Smooth muscle cell (in vitro differentiated cells): ENCODE measurements around the gene TRIM15. TPM values are rescaled to one million over a fixed set of nuclear protein-coding genes. Genes with fewer than 3 reads are reported as not detected.

Source experiments
- DNase-seq: peaks from one replicate; lab custom pipeline; 2025; ENCODE audit not compliant: unreplicated experiment; lab: John Stamatoyannopoulos, UW
- H2AFZ ChIP-seq: fragments of 200-600 bp; sonication (generic); 2 replicates; pipeline ENCODE4 v1.6.0; 2016; ENCODE audit warnings: antibody characterized with exemption, low read depth, mild to moderate bottlenecking
- H3F3A ChIP-seq: fragments of 200-600 bp; sonication (generic); 2 replicates; pipeline ENCODE4 v1.6.0; 2017; ENCODE audit warnings: antibody characterized with exemption, low read depth
- H3K27ac ChIP-seq: fragments of 200-600 bp; sonication (generic); 2 replicates; pipeline ENCODE4 v1.5.1; 2016; ENCODE audit warnings: low read depth, mild to moderate bottlenecking
- H3K27me3 ChIP-seq: fragments of 200-600 bp; sonication (generic); 2 replicates; pipeline ENCODE4 v1.6.1; 2016; ENCODE audit warnings: low read depth, mild to moderate bottlenecking
- H3K36me3 ChIP-seq: fragments of 200-600 bp; sonication (generic); 2 replicates; pipeline ENCODE4 v1.5.1; 2016; ENCODE audit warnings: low read depth
- H3K4me1 ChIP-seq: fragments of 200-600 bp; sonication (generic); 2 replicates; pipeline ENCODE4 v1.5.1; 2016; ENCODE audit warnings: low read depth
- H3K4me2 ChIP-seq: fragments of 200-600 bp; sonication (generic); 2 replicates; pipeline ENCODE4 v1.6.0; 2016; ENCODE audit warnings: mild to moderate bottlenecking
- H3K4me3 ChIP-seq: fragments of 200-600 bp; sonication (generic); 2 replicates; pipeline ENCODE4 v1.5.1; 2016; ENCODE audit warnings: mild to moderate bottlenecking
- H3K79me2 ChIP-seq: fragments of 200-600 bp; sonication (generic); 2 replicates; pipeline ENCODE4 v1.6.0; 2016; ENCODE audit warnings: low read depth, mild to moderate bottlenecking
- H3K9ac ChIP-seq: fragments of 200-600 bp; sonication (generic); 2 replicates; pipeline ENCODE4 v1.6.0; 2016; ENCODE audit warnings: low read depth
- H3K9me3 ChIP-seq: fragments of 200-600 bp; sonication (generic); replicated peaks from 2 replicates; pipeline ENCODE4 v1.5.1; 2016; ENCODE audit warnings: low read depth
- H4K20me1 ChIP-seq: fragments of 200-600 bp; sonication (generic); 2 replicates; pipeline ENCODE4 v1.6.0; 2016; ENCODE audit warnings: low read depth
- WGBS: methylation state at CpG from one replicate; pipeline ENCODE4 v1.1.7; 2016; ENCODE audit warnings: low lambda C conversion rate; 5-methylcytosine and 5-hydroxymethylcytosine counted together
- polyA plus RNA-seq: library from polyadenylated mRNA; unstranded; fragments of >200 nt; fragmentation: Nextera tagmentation; extraction: Ambion mirVana; gene quantifications from 2 replicates; pipeline ENCODE4 v1.2.1, GENCODE V29; 2016
- total RNA-seq: library from RNA; depleted of rRNA; stranded (reverse); fragments of >200 nt; gene quantifications from 2 replicates; pipeline ENCODE4 v1.2.3, GENCODE V29; 2014
- TF ChIP-seq, protein P1 (sequence below): fragments of 200-600 bp; sonication (generic); IDR thresholded peaks from 2 replicates; pipeline ENCODE4 v1.5.1; 2017; ENCODE audit warnings: borderline replicate concordance, mild to moderate bottlenecking, antibody characterized with exemption; ENCODE audit not compliant: insufficient read depth, poor library complexity, severe bottlenecking

Gene TRIM15
- total and polyA plus RNA-seq, 2 experiments from 2014 or later = not detected

DNA sequence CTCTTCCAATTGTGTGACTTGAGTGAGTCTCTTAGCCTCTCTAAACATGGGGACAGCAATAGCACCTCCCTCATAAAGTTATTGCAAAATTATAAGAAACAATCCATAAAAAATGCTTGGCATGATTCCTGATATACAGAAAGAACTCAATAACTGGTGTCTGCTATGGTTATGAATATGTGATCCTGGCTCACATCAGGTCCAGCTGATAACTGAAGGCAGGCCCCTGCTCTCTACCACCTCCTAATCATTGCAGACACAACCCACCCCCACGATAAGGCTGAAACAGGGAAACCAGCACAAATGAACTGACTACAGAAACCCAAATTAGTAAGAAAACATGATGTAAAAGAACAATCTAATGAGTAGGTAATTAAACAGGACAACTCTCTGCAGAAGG lies 5.4 kb downstream of the TRIM15 start:
- TF ChIP-seq, protein P1, sequence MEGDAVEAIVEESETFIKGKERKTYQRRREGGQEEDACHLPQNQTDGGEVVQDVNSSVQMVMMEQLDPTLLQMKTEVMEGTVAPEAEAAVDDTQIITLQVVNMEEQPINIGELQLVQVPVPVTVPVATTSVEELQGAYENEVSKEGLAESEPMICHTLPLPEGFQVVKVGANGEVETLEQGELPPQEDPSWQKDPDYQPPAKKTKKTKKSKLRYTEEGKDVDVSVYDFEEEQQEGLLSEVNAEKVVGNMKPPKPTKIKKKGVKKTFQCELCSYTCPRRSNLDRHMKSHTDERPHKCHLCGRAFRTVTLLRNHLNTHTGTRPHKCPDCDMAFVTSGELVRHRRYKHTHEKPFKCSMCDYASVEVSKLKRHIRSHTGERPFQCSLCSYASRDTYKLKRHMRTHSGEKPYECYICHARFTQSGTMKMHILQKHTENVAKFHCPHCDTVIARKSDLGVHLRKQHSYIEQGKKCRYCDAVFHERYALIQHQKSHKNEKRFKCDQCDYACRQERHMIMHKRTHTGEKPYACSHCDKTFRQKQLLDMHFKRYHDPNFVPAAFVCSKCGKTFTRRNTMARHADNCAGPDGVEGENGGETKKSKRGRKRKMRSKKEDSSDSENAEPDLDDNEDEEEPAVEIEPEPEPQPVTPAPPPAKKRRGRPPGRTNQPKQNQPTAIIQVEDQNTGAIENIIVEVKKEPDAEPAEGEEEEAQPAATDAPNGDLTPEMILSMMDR = no peak
- Histone ChIP-seq H3K4me3 (no peak overlapping the region), H3F3A (no peaks in the 10 kb centered on the region), H3K9me3 (no peaks in the 10 kb centered on the region), H3K36me3 (no peaks in the 10 kb centered on the region), H3K4me2 (no peak overlapping the region), H2AFZ (no peak overlapping the region), H3K79me2 (no peaks in the 10 kb centered on the region), H3K9ac (no peak overlapping the region), H3K27me3 (peaks cover 68% of the 10 kb centered on the region), H3K4me1 (peaks cover 5% of the 10 kb centered on the region), H3K27ac (no peak overlapping the region), H4K20me1 (no peaks in the 10 kb centered on the region)
- 67% methylated on average over 1 of the region's 1 CpG for WGBS
- DNase-seq = no peak

DNA sequence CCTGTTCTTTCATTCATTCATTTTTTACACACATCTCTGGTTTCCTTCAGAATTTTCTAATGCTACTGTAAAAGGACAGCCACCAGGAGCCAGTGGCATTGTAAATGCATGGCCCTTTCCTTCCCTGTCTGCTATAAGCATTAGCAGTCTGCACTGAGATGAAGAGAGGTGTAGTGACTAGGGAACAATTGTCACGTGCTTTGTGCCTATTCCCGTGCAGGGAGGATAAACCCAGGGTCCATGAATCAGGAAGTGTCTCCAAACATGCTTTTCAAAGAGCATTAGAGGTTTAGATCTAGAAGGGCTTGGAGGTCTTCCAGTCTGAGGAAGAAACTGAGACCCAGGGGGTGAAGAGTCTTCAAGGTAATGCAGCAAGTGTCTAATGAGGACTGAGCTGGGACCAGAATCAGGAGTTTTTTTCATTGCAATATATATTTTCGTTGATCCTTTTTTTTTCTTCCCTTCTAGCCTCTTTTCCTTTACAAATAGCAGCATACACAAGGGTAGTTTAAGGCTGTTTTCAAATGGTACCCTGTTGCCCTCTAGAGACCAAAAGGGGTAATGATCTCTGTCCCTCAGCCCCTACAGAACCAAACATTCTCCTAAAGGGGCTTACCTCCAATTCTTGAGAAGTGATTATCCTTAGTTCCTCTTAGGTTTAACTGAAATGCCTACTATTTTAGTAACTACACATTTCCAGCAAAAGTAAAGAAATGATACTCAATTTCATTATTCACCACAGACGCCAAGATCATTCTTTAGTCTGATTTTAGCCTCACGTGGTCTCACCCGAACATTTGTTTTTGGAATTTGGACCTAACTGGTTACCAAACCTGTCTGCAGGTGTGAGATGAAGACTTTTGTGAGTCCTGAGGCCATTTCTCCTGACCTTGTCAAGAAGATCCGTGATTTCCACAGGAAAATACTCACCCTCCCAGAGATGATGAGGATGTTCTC lies 6.6 kb downstream of the TRIM15 start:
- WGBS = 30% methylated on average over 7 of the region's 7 CpGs
- no peak for DNase-seq

DNA sequence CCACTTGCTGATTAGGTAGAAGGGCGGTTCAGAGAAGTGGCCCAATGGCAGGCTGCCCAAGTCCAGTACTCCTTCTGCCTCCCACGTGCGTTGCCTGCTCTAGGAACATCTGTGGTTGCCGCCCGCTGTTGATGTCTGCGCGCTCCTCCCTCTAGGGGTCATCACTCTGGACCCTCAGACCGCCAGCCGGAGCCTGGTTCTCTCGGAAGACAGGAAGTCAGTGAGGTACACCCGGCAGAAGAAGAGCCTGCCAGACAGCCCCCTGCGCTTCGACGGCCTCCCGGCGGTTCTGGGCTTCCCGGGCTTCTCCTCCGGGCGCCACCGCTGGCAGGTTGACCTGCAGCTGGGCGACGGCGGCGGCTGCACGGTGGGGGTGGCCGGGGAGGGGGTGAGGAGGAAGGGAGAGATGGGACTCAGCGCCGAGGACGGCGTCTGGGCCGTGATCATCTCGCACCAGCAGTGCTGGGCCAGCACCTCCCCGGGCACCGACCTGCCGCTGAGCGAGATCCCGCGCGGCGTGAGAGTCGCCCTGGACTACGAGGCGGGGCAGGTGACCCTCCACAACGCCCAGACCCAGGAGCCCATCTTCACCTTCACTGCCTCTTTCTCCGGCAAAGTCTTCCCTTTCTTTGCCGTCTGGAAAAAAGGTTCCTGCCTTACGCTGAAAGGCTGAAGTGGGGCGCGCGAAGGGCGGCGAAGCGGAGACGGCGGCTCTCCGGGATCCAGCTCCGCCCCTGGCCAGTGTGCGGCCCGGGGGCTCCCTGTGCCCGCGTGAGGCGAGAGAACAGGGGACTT lies 8.5 kb downstream of the TRIM15 start:
- Histone ChIP-seq H3K4me3 (peak overlapping the region; percentile 34), H3F3A (no peaks in the 10 kb centered on the region), H3K27ac (no peak overlapping the region), H2AFZ (peak overlapping the region; percentile 36), H3K36me3 (no peaks in the 10 kb centered on the region), H3K9ac (no peak overlapping the region), H4K20me1 (no peaks in the 10 kb centered on the region), H3K9me3 (no peaks in the 10 kb centered on the region), H3K4me1 (peaks cover 5% of the 10 kb centered on the region), H3K27me3 (peaks cover 90% of the 10 kb centered on the region), H3K79me2 (no peaks in the 10 kb centered on the region), H3K4me2 (peak overlapping the region; percentile 77)
- DNase-seq = no peak
- WGBS = 7% methylated on average over 53 of the region's 62 CpGs
- TF ChIP-seq, protein P1 = no peak

More for the DNA sequence above, 6.6 kb downstream of the TRIM15 start:
- Histone ChIP-seq H3K27ac (no peak overlapping the region), H3K9me3 (no peaks in the 10 kb centered on the region), H4K20me1 (no peaks in the 10 kb centered on the region), H3F3A (no peaks in the 10 kb centered on the region), H3K4me2 (no peak overlapping the region), H3K27me3 (peaks cover 76% of the 10 kb centered on the region), H3K9ac (no peak overlapping the region), H3K36me3 (no peaks in the 10 kb centered on the region), H3K4me3 (no peak overlapping the region), H2AFZ (no peak overlapping the region), H3K79me2 (no peaks in the 10 kb centered on the region), H3K4me1 (peaks cover 5% of the 10 kb centered on the region)
- TF ChIP-seq, protein P1 = peak; percentile 74
